Measurements from ENCODE around the gene EFCAB10.

The EFCAB10 gene

DNA sequence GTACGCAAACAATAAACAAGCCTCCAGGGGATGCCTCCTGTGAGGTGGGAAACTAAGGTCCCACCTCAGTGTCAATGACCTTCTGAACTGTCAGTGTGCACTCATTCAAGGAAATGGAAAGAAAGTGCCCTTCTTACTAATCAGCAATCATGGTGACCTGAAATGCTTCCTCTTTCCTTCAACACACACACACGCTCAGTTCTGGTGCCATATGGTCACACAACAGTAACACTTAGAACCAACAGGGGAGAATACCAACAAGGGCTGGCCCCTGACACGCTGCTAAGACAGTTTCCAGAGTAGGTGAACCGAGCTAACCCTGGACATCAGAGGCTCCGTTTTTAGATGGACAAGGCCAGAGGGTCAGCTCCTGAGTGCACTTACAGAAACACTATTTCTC lies 42.1 kb upstream of the EFCAB10 start:
- Histone ChIP-seq H4K20me1 (ENCODE audit: control insufficient read depth, insufficient read depth, low read depth, low read length) (no peaks in the 10 kb centered on the region), H3F3A (ENCODE audit: control insufficient read depth, insufficient read depth) (no peaks in the 10 kb centered on the region), H3K9me2 (replicated peaks; ENCODE audit: control insufficient read depth, low read length) (no peaks in the 10 kb centered on the region), H3K27ac (ENCODE audit: low read depth, low read length) (no peak overlapping the region), H3K79me2 (ENCODE audit: control insufficient read depth, low read length) (no peaks in the 10 kb centered on the region), H3K36me3 (ENCODE audit: control insufficient read depth, low read length) (peaks cover 19% of the 10 kb centered on the region; the same call in 1 of the 2 replicates), H3K4me2 (ENCODE audit: low read length) (no peak overlapping the region), H3K9me3 (ENCODE audit: control insufficient read depth, insufficient read depth, low read length) (no peaks in the 10 kb centered on the region), H3K27me3 (ENCODE audit: control insufficient read depth, low read length) (no peaks in the 10 kb centered on the region), H3K4me1 (ENCODE audit: control insufficient read depth, low read length) (no peaks in the 10 kb centered on the region), H3K4me3 (ENCODE audit: low read length) (no peak overlapping the region)
- TF ChIP-seq, protein P1, sequence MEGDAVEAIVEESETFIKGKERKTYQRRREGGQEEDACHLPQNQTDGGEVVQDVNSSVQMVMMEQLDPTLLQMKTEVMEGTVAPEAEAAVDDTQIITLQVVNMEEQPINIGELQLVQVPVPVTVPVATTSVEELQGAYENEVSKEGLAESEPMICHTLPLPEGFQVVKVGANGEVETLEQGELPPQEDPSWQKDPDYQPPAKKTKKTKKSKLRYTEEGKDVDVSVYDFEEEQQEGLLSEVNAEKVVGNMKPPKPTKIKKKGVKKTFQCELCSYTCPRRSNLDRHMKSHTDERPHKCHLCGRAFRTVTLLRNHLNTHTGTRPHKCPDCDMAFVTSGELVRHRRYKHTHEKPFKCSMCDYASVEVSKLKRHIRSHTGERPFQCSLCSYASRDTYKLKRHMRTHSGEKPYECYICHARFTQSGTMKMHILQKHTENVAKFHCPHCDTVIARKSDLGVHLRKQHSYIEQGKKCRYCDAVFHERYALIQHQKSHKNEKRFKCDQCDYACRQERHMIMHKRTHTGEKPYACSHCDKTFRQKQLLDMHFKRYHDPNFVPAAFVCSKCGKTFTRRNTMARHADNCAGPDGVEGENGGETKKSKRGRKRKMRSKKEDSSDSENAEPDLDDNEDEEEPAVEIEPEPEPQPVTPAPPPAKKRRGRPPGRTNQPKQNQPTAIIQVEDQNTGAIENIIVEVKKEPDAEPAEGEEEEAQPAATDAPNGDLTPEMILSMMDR (IDR thresholded peaks at IDR 0.05; ENCODE audit: low read depth, low read length, poor library complexity, severe bottlenecking): no peak
- TF ChIP-seq EZH2phosphoT487 (IDR thresholded peaks at IDR 0.05; ENCODE audit: borderline replicate concordance, low read length): no peak

DNA sequence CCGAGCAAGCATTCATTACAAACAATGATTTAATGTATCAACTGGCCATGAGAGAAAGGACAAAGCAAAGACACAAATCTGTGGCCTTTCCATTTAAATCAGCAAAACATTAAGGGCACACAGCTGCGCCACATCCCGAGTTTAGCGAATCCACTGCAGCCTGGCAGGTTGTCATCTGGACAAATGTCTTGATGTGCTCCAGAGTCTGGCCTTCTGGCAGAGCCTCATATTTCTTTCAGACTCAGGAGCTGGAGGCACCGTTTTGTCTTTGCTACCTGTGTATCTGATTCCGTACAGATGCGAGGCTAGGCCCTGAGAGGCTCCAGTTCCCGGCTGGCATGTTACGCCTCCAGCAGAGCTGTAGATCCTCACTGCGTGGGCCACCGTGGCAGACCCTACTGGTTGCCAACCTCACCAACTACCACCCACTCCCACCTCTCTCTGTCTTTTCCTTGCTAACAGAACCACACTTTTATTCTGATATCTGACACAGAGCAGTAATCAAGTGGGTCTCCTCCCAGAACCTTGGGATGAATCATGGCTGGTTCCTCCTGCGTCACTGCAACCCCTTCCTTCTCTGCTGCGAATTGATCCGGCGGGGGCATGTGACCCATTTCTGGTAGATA lies 40.9 kb upstream of the EFCAB10 start:
- Histone ChIP-seq H3K4me1 (ENCODE audit: control insufficient read depth, low read length) (no peaks in the 10 kb centered on the region), H3K36me3 (ENCODE audit: control insufficient read depth, low read length) (peaks cover 19% of the 10 kb centered on the region; the same call in 1 of the 2 replicates), H3F3A (ENCODE audit: control insufficient read depth, insufficient read depth) (no peaks in the 10 kb centered on the region), H3K9me3 (ENCODE audit: control insufficient read depth, insufficient read depth, low read length) (no peaks in the 10 kb centered on the region), H3K9me2 (replicated peaks; ENCODE audit: control insufficient read depth, low read length) (no peaks in the 10 kb centered on the region), H4K20me1 (ENCODE audit: control insufficient read depth, insufficient read depth, low read depth, low read length) (no peaks in the 10 kb centered on the region), H3K4me3 (ENCODE audit: low read length) (no peak overlapping the region), H3K79me2 (ENCODE audit: control insufficient read depth, low read length) (no peaks in the 10 kb centered on the region), H3K4me2 (ENCODE audit: low read length) (no peak overlapping the region), H3K27me3 (ENCODE audit: control insufficient read depth, low read length) (no peaks in the 10 kb centered on the region), H3K27ac (ENCODE audit: low read depth, low read length) (no peak overlapping the region)
- TF ChIP-seq, protein P1 (IDR thresholded peaks at IDR 0.05; ENCODE audit: low read depth, low read length, poor library complexity, severe bottlenecking): no peak
- no peak for TF ChIP-seq EZH2phosphoT487 (IDR thresholded peaks at IDR 0.05; ENCODE audit: borderline replicate concordance, low read length)

- Histone ChIP-seq H3K4me2 (ENCODE audit: low read length) (no peak overlapping the region), H3K9me2 (replicated peaks; ENCODE audit: control insufficient read depth, low read length) (no peaks in the 10 kb centered on the region), H4K20me1 (ENCODE audit: control insufficient read depth, insufficient read depth, low read depth, low read length) (no peaks in the 10 kb centered on the region), H3F3A (ENCODE audit: control insufficient read depth, insufficient read depth) (no peaks in the 10 kb centered on the region), H3K4me3 (ENCODE audit: low read length) (no peak overlapping the region), H3K36me3 (ENCODE audit: control insufficient read depth, low read length) (peaks cover 17% of the 10 kb centered on the region; the same call in 1 of the 2 replicates), H3K9me3 (ENCODE audit: control insufficient read depth, insufficient read depth, low read length) (no peaks in the 10 kb centered on the region), H3K27me3 (ENCODE audit: control insufficient read depth, low read length) (no peaks in the 10 kb centered on the region), H3K27ac (ENCODE audit: low read depth, low read length) (no peak overlapping the region), H3K4me1 (ENCODE audit: control insufficient read depth, low read length) (no peaks in the 10 kb centered on the region), H3K79me2 (ENCODE audit: control insufficient read depth, low read length) (no peaks in the 10 kb centered on the region)
- TF ChIP-seq, protein P1 (IDR thresholded peaks at IDR 0.05; ENCODE audit: low read depth, low read length, poor library complexity, severe bottlenecking): no peak
- no peak for TF ChIP-seq EZH2phosphoT487 (IDR thresholded peaks at IDR 0.05; ENCODE audit: borderline replicate concordance, low read length)
Observed at GRCh38 chr7:105621617-105622016, 40.3 kb upstream of the EFCAB10 start.

All from DOHH2 (cell line).